NT2/D1 (cell line): ENCODE measurements around the gene MUC6.

Experiments used
- DNase-seq: peaks from one replicate; pipeline ENCODE4 v3.0.0-alpha.2; 2011; ENCODE audit warnings: low read depth, low spot score
- H3K27me3 ChIP-seq: 2 replicates; pipeline ENCODE4 v1.6.0; 2011; ENCODE audit warnings: mild to moderate bottlenecking; ENCODE audit not compliant: insufficient read length, insufficient read depth
- H3K36me3 ChIP-seq: 2 replicates; pipeline ENCODE4 v1.6.1; 2011; ENCODE audit warnings: mild to moderate bottlenecking, low read length, mixed read lengths; ENCODE audit not compliant: insufficient read depth, insufficient read length
- H3K4me1 ChIP-seq: 2 replicates; pipeline ENCODE4 v1.5.1; 2011; ENCODE audit not compliant: insufficient read depth, insufficient read length
- H3K4me3 ChIP-seq: 2 replicates; pipeline ENCODE4 v1.5.1; 2011; ENCODE audit warnings: low read depth; ENCODE audit not compliant: insufficient read length
- H3K9ac ChIP-seq: 2 replicates; pipeline ENCODE4 v1.6.0; 2011; ENCODE audit warnings: low read depth; ENCODE audit not compliant: insufficient read length
- H3K9me3 ChIP-seq: 2 replicates; pipeline ENCODE4 v1.5.1; 2011; ENCODE audit warnings: mild to moderate bottlenecking, low read length; ENCODE audit not compliant: insufficient read depth
- SUZ12 ChIP-seq: IDR thresholded peaks from 2 replicates; pipeline ENCODE4 v1.6.1; 2011; ENCODE audit not compliant: insufficient read length, insufficient read depth; ENCODE audit errors: extremely low read depth
- YY1 ChIP-seq: IDR thresholded peaks from 2 replicates; pipeline ENCODE4 v1.6.1; 2011; ENCODE audit not compliant: insufficient read length, insufficient read depth
- ZNF274 ChIP-seq: IDR thresholded peaks from 2 replicates; pipeline ENCODE4 v1.6.1; 2011; ENCODE audit warnings: mild to moderate bottlenecking, low read depth, low read length

MUC6 gene

DNA sequence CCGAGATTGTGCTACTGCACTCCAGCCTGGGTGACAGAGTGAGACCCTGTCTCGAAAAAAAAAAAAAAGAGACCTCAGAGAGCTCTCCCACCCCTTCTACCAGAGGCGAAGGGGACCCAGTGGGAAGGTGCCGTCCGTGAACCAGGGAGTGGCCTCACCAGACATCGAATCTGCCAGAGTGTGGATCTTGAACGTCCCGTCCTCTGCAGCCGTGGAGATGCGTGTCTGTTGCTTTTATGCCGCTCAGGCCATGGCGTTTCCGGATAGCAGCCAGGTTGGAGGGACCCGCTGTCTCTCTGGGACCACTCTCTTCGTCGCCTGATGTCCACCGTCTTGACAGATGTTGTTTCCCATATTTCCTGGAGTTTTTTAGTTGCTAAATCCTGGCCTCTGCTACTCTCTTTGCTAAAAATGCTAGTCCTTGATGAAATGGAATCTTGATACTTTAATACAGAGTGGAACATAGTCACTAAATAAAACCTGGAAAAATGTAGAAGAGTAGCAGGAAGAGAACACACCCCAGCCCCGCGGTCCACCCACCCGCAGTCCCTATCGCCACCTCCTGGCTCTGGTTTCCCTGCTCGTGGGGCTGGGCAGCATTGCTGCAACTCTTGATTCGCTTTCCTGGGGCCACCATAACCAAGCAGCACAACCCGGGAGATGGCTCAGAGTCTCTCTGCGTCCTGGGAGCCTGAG, 12.0 kb upstream of the MUC6 start:
- TF ChIP-seq SUZ12 (no peak), YY1 (no peak), ZNF274 (no peak)
- Histone ChIP-seq H3K27me3 (no peaks in the 10 kb centered on the region), H3K4me3 (no peak overlapping the region), H3K4me1 (peaks cover 14% of the 10 kb centered on the region), H3K9me3 (no peaks in the 10 kb centered on the region), H3K9ac (no peak overlapping the region), H3K36me3 (no peaks in the 10 kb centered on the region)
- no peak for DNase-seq

- no peak for DNase-seq
- Histone ChIP-seq H3K4me3 (no peak overlapping the region), H3K9me3 (no peaks in the 10 kb centered on the region), H3K36me3 (no peaks in the 10 kb centered on the region), H3K27me3 (no peaks in the 10 kb centered on the region), H3K4me1 (peaks cover 11% of the 10 kb centered on the region), H3K9ac (peak overlapping the region; percentile 51)
- TF ChIP-seq ZNF274 (no peak), YY1 (no peak), SUZ12 (no peak)
Measured at GRCh38 chr11:1047595-1048156, 11.2 kb upstream of the MUC6 start.

- no peaks in the 10 kb centered on the region for H3K27me3 ChIP-seq
- no peaks in the 10 kb centered on the region for H3K36me3 ChIP-seq
- no peak for DNase-seq
- no peaks in the 10 kb centered on the region for H3K9me3 ChIP-seq
- no peak for TF ChIP-seq ZNF274
- no peak for TF ChIP-seq SUZ12
- TF ChIP-seq YY1, result no peak
- no peak overlapping the region for H3K4me3 ChIP-seq
- no peak overlapping the region for H3K9ac ChIP-seq
- H3K4me1 ChIP-seq, result peaks cover 6% of the 10 kb centered on the region
Measured at GRCh38 chr11:1044160-1044559, 7.6 kb upstream of the MUC6 start.

DNA sequence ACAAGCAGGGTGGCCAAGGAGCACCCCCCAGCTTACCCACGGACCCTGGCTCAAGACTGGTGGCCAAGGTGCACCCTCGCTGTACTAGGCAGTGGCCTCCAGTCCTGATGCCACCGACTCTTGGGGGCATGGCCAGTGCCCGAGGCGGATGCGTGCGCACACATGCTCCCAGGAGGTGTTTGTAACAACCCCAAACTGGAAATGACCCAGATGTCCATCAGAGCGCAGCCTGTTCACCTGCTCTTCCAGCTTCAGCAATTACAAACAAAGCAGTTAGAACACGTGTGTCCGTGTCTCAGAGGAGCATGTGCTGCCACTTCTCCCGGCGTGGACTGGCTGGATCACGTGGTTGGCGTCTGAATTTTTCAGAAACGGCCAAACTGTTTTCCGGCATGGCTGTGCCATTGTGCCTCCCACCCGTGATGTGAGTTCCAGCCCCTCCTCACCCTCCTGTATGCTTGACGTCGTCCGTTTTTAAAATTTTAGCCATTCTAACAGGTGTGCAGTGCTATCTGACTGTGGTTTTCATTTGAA, 7.1 kb upstream of the MUC6 start:
- DNase-seq, result no peak
- Histone ChIP-seq H3K27me3 (no peaks in the 10 kb centered on the region), H3K4me1 (peaks cover 6% of the 10 kb centered on the region), H3K36me3 (no peaks in the 10 kb centered on the region), H3K4me3 (no peak overlapping the region), H3K9me3 (no peaks in the 10 kb centered on the region), H3K9ac (no peak overlapping the region)
- TF ChIP-seq YY1 (no peak), SUZ12 (no peak), ZNF274 (no peak)

GRCh38 chr11:1042626-1043562, 6.4 kb upstream of the MUC6 start:
- H3K9ac ChIP-seq, result no peak overlapping the region
- peaks cover 6% of the 10 kb centered on the region for H3K4me1 ChIP-seq
- TF ChIP-seq SUZ12 (no peak), YY1 (no peak), ZNF274 (no peak)
- H3K4me3 ChIP-seq, result no peak overlapping the region
- H3K9me3 ChIP-seq, result no peaks in the 10 kb centered on the region
- H3K36me3 ChIP-seq, result no peaks in the 10 kb centered on the region
- DNase-seq, result no peak
- no peaks in the 10 kb centered on the region for H3K27me3 ChIP-seq

DNA sequence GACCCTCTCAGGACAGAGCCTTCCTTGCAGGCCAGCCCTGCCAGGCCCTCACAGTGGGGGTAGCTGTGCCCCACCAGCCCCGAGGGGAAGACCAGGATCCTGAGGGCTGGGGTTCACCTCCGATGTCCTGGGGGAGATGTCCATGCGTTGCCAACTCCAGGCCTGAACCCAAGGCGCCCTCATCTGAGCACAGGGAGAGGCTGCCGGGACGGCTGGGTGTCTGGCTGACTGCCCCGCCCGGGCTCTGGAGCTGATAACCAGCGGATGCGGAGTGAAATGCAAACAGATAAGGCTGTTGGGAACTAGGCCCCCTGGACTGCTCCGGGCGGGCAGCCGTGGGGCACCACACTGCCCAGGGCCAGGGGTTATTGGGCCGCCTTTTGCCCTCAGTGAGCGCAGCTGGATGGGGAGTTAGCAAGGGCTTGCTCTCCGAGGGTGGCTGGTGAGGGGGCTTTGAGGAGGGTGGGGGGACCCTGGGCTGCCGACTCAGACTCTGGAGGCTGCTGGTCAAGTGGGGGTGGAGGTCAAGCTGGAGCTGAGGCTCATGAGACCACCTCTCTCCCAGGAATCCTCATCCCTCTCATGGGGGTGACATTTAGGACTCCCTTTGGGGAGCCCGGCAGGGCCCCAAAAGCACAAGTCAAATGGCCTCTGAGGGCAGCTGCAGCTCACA, 5.6 kb upstream of the MUC6 start:
- peaks cover 6% of the 10 kb centered on the region for H3K4me1 ChIP-seq

GRCh38 chr11:1041471-1041870, 5.0 kb upstream of the MUC6 start:
- Histone ChIP-seq H3K27me3 (no peaks in the 10 kb centered on the region), H3K4me3 (no peak overlapping the region)
- DNase-seq, result no peak

More for the DNA sequence above, 5.6 kb upstream of the MUC6 start:
- H3K9me3 ChIP-seq, result no peaks in the 10 kb centered on the region
- no peak for DNase-seq
- no peaks in the 10 kb centered on the region for H3K36me3 ChIP-seq
- H3K9ac ChIP-seq, result no peak overlapping the region
- H3K27me3 ChIP-seq, result no peaks in the 10 kb centered on the region
- no peak overlapping the region for H3K4me3 ChIP-seq
- TF ChIP-seq YY1 (no peak), ZNF274 (no peak), SUZ12 (no peak)

More at GRCh38 chr11:1041471-1041870, 5.0 kb upstream of the MUC6 start:
- no peaks in the 10 kb centered on the region for H3K36me3 ChIP-seq
- H3K4me1 ChIP-seq, result peaks cover 6% of the 10 kb centered on the region
- TF ChIP-seq SUZ12 (no peak), YY1 (no peak), ZNF274 (no peak)
- no peak overlapping the region for H3K9ac ChIP-seq
- H3K9me3 ChIP-seq, result no peaks in the 10 kb centered on the region
